SIG-M5 treated with dmso at 0.1 percent for 504 hours (cell line): ENCODE results near the gene CRYBB2.
"Not testable (repeated sequence)": the region's sequence is repeated elsewhere in the genome, so short reads cannot be mapped to it uniquely, and the experiment has no call there.

Experiments used
- DNase-seq: peaks from one replicate; lab custom pipeline; 2025; ENCODE audit not compliant: unreplicated experiment; lab: John Stamatoyannopoulos, UW

Gene CRYBB2

DNA sequence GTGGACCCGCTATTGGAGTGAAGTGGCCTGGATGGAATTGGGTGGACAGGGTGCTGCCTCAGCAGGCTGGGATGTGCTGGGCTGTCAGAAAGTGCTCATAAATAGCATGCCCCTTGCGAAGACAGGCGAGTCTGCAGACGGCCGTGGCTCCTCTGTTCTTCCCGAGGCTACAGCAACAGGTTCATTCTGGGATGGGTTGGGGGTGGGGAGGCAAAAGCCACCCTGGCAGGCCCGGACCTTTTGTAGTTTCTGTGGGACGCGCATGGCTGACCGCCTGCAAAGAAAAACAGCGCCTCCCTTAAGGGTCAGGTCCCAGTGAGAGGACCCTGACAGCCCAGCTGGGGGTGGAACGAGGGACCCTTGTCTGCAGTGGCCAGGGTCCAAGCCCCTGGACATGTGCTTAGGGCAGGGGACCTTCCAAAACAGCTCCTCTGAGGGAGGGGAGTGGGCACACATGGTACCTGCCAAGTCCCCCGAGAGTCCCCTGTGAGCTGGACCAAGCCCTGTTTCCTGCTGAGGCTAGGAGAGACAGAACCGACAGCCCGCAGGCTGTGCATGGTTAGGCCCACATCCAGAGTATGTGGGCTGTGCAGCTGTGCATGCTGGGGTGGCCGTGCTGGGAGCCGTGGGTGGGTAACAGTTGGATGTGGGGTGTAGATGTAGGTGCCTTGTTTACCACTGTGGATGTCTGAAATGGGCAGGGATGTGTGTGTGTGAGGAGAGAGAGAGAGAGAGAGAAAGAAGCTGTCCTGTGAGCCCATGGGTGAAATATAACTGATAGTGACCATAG, 19.5 kb upstream of the CRYBB2 start, which contains the start of gene CRYBB3:
Gene CRYBB3 (plus strand): TSS at position 128 of the 790 bp plus-strand sequence. CDS start 1,539 bp downstream, outside the sequence.
- DNase-seq, result no peak

DNA sequence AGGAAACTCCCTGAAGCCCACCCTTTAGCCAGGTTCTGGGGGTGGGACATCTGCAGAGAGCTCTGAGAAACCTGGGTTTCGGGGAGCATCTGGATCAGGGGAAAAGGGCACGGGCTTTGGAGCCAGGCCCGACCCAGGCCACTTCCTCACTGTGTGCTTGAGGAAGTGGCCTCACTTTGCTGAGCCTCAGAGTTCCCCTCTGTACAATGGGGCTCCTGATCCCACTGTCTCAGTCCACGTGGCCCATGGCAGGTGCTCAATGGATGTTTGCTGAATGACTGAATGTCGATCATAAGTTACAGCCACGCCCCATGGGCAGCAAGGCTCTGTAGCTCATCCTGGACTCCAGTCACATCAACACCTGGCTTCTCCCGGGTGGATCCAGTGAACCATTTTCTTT, 18.5 kb upstream of the CRYBB2 start:
- no peak for DNase-seq

DNA sequence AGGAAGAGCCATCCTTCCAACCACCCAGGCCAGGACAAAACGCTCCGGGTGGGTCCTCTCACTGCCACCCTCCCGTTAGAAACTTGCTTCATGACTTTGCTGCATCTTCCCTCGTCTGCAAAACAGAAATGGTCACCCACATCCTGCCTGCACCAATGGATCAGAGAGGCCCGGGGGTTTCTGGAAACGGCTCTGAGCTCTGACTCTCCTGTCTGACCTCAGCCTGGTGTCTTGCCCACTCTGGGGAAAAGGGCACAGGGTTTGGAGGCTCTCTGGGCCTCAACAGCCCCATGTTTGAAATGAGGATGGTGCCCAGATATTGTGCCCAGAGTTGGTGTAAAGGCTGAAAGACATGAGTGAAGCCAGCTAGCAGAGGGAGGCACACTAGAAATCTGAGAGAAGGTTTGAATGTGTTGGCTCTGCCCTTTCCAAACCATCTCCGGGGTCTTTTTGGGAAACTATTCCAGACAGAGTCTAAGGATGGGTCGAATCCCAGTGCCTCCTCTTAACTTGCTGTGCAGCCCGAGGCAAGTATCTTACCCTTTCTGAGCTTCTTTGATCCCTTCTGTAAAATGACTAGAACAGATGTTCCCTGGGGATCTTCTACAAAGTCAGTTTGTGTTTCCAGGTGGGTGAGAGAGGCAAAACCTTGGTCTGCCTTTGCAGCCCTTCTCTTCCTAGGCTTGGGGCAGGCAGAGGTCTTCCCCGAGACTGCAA, 17.7 kb upstream of the CRYBB2 start:
- no peak for DNase-seq

DNA sequence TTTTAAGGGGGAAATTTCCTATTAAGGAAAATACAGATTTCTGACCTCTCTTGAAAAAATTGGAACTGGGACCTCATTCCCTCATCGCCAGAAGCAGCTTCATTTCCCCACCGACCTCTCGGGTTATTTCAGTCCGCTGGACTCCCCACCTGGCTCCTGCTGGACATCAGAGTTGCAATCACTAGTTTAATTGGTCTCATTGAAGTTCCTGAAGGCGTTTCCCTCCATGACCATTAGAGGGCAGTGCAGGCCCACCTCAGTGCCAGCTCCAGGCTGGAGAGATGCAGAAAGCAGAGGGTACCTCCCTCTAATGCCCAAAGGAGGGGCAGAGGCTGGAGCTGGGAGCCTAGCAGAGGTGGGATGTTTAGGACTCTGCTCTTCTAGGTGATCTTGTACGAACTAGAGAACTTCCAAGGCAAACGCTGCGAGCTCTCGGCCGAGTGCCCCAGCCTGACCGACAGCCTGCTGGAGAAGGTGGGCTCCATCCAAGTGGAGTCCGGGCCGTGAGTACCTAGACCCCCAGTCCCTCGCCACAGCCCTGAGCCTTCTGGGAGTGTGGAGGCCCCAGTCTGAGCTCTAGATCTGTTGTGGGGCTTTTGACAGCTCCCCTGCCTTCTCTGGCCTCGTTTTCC, 17.0 kb upstream of the CRYBB2 start:
- peak; percentile 31 for DNase-seq

DNA sequence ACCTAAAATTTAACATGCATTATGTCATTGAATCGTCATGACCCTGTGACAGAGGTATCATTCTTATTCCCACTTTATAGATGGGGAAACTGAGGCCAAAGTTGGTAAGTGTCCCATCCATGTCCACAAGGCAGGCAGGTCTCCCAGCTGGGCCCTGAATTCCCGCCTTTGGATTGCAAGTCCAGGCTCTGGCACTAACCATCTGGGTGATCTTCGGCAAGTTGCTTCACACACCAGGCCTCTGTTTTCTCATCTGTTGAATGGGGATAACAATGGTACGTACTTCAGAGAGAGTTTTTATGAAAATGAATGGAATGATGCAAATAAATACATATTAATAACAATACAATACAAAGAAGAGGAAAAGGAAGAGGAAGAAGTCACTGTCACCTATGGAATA, 16.4 kb upstream of the CRYBB2 start:
- DNase-seq, result no peak

DNA sequence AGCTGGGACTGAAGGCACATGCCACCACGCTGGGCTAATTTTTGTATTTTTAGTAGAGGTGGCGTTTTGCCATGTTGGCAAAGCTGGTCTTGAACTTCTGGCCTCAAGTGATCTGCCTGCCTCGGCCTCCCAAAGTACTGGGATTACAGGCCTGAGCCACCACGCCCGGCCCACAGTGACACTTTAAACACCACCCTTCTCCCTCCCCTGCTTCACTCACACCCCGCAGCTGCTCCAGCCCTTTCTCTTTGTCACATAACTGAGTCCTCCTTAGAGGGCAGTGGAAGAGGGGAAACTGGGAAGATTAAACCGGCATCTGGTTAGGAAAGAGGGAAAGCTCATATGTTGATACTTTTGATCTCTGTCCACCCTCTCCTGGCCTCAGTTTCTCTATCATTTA, 14.9 kb upstream of the CRYBB2 start:
- DNase-seq, result not testable (repeated sequence)

DNA sequence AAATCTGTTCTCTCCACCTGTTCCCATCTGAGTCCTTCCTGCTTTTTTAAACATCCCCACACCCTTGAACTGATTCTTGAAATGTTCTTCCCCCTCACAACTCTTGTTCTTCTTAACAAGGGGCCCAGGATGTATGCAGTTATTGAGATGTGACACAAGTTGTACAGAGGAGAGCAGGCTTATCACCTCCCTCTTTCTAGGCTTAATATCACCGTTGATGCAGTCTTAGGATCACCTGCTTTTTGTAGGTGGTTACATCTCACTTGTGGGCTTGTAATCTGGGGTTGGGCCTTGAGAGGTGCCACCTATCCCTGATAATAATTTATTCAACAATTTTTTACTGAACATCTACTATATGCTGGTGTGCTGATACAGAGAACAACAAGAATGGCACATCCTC, 13.6 kb upstream of the CRYBB2 start:
- DNase-seq, result no peak

DNA sequence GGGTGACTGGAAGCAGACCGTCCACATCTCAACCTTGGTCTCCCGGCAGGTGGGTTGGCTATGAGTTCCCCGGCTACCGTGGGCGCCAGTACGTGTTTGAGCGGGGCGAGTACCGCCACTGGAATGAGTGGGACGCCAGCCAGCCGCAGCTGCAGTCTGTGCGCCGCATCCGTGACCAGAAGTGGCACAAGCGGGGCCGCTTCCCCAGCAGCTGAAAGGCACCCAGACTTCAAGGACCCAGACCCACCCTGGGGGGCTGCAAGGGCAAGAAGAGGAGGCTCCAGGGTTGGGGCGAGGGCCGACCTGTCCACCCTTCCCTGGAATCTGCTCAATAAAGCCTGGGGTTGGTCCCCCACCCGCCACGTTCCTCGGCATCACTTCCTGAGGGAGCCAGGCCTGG, 12.4 kb upstream of the CRYBB2 start:
- DNase-seq, result no peak

DNA sequence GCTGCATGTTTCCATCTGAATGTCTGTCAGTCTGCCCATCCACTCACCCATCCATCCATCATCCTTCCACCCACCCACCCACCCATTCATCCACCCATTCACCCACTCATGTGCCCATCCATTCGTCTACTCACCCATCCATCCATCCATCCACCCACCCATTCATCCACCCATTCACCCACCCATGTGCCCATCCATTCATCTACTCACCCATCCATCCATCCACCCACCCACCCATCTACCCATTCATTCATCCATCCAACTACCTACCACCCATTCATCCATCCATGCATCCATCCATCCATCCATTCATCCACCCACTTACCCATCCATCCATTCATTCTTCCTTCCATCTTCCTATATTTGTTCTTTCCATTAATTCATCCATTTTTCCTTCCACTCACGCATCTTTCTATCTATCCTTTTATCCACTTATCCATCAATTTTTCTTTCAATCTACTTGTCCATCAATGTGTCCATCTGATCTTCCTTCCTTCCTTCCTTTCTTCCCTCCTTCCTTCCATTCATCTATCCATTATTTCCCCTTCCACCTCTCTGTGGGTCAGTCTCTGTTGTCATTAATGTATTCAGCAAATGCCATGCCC, 11.8 kb upstream of the CRYBB2 start:
- no peak for DNase-seq

DNA sequence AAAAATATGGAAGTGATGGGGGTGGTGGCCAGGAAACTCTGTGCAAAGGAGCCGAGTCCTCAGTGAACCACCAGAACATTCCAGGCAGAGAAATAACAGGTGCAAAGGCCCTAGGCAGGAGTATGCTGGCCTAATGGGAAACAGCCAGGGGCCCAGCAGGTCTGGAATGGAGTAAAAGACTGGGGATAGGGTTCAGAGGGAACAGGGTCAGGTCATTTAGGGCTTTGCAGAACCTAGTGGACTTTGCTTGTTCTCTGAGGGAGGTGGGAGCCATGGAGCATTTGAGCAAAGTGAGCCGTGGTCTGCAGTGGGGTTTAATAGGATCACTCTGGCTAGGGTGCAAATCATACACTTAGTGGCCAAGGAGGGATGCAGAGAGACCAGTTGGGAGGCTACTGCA, 11.1 kb upstream of the CRYBB2 start:
- no peak for DNase-seq

DNA sequence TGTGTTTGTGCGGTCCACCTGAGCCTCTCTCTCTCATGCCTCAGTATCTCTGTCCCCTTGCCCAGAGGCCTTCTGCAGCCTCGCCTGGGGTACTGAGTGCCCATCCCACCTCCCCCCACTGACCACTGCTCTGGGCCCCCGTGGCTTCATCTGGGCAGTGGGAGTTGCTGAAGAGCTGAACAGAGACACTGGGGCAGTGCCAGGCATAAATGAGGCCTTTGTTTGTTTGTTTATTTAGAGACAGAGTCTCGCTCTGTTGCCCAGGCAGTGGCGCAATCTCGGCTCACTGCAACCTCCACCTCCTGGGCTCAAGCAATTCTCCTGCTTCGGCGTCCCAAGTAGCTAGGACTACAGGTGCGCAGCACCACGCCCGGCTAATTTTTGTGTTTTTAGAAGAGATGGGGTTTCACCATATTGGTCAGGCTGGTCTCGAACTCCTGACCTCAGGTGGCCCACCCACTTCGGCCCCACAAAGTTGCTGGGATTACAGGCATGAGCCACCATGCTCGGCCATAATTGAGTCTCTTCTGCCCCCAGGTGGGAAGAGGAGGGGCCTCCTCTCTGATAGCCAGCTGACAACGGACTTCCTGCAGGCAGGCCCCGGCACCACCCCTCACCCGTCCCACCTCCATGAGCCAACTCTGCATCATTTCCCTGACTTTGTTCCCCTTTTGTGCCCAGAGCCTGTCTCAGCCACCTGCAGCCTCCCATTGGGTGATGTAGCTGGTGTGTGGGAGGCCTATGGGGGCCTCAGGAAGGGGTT, 10.5 kb upstream of the CRYBB2 start:
- DNase-seq, result no peak

DNA sequence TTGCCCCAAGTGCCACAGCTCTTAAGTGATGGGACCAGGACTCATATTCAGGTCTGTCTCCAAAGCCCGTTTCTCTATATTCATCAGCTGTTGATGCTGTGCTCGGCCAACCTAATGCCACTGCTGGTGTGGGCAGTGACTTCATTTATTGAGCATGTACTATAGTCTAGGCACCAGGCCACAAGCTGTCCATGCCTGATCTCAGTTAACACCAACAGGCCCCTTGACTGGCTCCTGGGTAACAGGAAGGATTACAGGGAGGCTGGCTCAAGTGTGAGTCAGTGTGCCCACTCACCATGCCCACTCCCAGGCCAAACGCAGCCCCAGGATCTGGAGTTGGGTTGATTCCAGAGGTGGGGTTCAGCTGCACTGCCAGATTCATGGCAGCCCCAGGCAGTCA, 8.6 kb upstream of the CRYBB2 start:
- DNase-seq, result no peak

DNA sequence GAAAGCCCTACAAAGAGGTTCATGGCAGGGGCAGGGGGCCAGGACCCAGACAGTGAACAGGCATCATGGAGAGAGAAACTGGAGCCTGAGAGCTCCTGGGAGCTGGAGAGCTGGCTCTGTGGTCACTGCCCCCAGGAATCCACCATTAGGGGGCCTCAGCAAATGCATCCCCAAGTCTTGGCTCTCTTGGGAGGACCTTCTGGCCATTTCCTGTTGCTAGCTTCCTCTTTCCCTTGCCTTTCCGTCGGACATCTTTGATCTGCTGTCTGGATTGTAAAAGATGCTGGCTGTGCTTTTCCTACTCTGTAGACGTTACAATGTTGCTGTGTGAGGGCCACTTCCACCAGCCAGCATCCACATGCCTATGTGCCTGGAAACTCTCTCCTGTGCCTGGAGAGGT, 7.1 kb upstream of the CRYBB2 start:
- DNase-seq, result no peak

DNA sequence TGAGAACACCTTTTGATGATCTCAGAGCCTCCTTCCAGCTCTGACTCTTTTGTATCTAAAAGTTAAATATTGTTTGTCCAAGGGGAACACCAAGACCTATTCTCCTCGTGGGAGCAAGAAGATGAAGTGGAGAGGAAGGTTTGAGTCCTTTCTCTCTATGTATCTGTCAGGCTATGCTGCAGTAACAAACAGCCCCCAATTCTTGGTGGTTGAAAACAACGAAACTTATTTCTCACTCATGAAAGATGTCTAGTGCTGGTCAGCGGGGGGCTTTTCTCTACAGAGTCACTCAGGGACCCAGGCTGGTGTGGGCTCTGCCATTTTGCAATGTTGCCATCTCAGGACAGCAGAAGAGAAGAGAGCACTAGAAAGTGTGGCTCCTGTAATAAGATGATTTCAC, 6.2 kb upstream of the CRYBB2 start:
- DNase-seq, result no peak

DNA sequence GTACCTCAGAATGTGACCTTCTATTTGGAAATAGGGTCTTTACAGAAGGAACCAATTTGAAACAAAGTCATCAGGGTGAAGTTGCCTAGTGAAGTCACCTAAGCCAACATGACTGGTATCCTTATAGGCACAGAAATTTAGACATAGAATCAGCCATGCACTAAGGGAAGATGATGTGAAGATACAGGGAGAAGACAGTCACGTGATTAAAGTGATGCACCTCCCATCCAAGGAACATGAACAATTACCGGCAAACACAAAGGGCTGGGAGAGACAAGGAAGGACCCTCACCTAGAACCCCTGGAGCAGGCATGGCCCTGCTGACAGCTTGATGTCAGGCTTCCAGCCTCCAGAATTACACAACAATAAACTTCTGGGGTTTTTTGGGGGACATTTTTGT, 3.2 kb upstream of the CRYBB2 start:
- no peak for DNase-seq

DNA sequence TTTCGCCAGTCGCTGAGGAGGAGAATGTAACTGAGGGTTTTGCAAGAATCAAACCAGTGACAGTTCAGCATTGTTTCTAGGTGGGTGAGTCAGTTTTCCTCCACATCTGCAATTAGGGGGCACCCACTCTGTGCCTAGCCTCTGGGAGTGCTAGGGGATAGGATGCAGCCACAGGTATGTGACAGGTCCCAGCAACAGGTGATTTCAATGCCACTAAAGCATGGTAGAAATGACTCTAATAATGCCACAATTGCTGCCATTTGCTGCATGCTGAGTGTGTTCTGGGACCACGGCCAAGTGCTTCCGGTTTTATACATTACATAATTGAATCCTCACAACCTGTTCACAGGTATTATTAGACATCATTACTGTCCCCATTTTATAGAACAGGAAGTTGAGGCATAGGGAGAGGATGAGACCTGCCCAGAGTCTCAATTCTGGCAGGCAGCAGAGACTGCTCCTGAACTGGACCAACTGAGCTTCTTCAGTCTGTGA, 556 bp downstream of the CRYBB2 start:
- DNase-seq, result no peak

DNA sequence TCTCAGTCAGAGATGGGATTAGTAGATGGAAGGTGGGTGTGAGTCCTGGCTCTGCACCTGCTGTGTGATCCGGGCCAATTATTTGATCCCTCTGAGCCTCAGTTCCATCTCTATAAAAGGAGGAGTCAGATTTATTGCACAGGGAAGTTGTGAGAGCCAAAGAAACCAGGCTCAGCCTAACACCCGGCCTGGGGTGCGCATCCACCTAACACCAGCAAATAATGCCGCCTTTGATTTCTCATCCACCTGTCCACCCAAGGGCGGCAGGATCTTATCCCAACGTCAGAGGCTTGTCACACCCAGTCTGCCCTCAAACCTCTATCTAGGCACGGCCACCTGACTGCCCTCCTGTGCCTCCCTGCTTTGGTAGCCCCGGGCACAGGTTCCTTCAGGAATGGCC, 2.4 kb downstream of the CRYBB2 start:
- DNase-seq, result no peak

DNA sequence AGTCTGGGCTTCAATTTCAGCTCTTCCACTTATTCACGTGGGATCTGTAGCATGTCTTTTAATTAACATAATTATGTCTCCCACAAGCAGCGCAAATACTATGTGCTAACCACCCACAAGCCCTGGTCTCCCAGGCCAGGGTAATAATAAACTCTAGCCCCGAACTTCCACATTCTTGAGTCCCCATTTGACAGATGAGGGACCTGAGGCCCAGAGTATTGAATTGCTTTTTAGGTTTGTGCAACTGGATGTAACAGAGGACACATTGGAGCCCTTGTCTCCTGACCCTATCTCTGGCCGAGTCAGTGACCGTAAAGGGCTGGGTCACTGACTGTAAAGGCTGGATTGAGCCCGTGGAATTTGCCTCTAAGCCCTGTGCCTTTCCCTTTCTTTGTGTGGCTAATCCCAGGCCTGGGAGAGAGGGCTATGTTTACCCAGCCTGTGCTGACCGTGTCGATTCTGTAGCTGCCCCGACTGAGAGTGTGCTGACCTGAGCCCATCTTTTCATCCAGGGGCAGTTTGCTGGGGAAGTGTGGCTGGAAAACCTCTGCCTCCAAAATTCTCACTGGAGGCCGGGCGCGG, 3.9 kb downstream of the CRYBB2 start:
- no peak for DNase-seq

DNA sequence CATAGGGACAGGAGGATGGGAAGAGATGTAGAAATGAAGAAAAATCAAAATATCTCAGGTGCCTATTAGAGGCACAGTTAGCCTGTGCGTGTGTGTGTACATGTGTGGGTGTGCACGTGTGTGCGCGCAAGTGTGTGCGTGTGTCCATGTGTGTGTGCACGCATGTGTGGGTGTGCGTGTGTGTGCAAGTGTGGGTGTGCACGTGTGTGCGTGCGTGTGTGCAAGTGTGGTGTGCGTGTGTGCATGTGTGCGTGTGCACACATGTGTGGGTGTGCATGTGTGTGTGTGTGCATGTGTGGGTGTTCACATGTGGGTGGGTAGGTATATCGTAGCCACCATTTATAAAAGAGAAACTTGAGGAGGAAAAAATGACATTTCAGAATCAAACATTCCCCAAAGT, 9.4 kb downstream of the CRYBB2 start:
- no peak for DNase-seq

DNA sequence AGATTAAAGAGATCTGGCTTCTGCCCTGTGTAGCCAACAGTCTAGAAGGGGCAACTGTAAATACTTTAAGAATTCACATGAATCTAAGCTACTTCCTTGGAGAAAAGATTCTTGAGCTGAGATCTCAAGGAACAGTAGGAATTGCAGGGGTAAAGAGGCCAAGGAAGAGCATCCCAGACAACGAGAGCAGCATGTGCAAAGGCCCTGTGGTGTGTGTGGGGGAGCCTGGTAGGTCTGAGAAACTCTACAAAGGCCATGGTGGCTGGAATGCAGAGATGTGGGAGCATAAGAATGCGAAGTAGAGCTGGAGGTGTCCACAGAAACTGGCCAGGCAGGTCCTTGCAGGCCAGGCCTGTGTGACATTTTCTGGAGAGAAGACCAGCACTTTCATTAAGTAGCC, 11.3 kb downstream of the CRYBB2 start:
- not testable (repeated sequence) for DNase-seq
